EL (cell line): ENCODE data around the gene NHEJ1.

Experiments
- DNase-seq: peaks from one replicate; pipeline ENCODE4 v3.0.0-alpha.2; 2016

NHEJ1 gene

DNA sequence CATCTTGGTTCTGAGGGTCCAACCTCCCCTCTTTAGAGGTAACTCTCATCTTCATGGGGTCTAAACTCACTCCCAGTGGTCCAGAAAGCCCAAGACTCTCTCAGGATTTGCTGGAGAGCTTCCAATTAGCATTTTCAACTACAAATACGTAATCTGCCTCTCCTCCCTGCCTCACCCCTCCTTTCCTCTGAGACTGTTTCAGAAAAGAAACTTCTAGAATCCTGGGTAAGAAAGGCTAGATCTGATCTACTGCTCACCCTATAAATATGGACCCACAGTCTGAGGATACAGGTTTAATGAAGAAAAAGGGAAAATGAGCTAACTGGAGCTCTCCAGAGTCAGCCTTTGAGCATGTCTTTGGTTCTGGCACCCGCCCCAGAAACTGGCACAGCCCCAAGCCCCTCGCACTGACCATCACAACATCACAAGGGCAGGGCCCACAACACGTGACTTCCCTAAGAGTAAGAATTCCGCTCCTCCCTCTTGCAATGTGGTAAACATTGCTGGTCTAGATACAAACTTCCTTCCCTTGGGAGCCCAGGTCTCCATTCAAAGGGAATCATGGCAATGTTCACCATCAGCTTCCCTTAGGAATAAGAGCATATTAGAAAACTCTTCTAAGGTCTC is 78.2 kb downstream of the NHEJ1 start:
- DNase-seq, result no peak

DNA sequence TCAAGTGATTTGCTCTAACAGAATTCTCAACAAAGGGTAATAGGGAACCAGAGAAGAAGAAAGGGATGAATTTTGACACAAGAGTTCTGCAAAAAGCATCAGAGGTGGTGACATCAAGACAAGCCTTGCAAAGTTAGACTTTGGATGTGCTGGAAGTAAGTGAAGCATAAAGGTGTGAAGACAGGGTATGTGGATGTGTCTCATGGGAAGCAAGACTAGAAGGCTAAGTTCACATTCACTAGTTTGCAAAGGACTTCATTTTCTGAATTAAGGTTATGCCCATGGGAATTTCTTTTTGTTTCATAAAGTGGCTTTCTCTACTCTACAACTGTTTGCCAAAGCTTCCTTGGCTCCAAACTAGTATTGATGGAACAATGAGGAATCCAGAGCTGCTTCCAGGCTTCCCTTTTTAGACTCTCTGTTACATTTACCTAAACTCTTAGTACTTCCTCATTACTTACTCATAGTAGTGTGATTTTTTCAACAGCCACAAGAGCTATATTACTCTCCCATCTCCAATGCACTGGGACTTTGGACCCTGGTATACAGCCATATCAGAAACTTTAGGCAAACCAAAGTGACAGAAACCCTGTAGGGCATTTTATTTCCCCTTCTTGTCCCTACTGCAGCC is 78.8 kb downstream of the NHEJ1 start:
- DNase-seq, result no peak

DNA sequence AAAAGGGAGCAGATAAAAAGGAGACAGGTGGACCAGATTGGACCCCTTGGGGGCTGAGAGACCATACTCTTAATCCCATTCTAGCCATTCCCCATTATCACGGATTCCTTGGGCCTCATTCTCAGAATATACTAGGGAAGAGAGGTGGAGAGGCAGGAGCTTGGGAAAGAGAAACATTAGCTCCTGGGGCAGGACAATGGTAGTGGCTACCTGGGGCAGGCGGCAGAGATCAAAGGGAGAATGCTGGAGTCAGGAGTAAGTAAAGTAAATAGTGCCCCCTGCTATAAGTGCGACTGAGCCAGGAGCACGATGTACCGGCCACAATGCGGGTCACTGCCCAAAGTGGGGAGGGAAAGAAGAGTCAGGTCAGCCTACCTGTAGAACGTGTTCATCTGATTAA is 79.5 kb downstream of the NHEJ1 start:
- DNase-seq, result no peak

DNA sequence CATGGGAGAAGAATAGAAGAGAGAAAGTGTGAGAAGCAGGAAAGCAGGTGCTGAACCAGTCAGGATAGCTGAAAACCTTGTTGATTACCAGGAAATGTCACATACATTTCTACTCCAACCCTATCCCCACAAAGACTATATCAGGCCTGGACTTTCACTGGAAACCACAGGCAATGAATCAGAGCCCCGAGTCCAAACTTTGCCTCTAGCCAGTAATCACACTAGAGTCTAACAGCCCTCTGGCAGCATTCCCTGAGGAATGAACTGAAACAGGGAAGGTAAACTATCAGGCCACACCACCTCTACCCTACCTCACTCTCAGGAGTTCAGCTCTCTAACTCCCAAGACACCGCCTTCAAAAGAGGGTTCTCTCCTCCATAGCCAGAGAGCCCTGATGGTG is 81.2 kb downstream of the NHEJ1 start:
- DNase-seq, result peak; percentile 38

DNA sequence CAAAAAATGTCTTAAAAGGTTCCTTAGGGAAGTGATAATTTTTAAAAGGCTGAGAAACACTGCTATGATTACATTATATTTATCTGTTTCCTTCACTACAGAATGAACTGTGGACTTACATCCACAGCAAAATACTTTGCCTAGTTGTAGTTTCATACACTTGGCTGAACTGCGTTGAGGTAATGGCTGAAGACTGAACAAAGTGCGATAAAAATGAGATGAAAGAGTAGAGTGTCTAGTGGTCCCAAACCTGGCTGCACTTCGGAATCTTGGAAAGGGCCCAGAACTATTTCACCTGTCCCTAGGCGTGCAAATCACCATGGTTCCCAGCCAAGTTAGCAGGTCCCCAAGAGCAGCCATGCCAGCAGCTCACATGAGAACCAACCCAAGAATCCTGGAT is 81.7 kb downstream of the NHEJ1 start:
- DNase-seq, result no peak

DNA sequence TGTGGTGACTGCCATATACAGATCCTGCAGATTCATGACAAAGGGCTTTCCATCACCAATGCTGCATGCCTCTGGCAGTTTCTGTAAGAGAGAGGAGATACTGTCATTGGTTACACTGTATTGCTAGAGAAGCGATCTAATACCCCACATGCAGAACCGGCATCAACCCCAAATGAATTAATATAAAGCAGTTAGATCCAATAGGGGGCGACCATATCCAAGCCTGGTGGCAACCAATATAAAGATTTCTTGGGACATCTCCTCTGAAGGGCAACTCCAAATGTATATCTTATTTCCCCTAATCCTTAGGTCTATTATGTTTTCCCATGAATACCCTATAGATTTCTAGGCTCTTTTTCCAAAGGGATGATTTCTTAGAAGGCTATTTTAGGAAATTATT is 82.5 kb downstream of the NHEJ1 start:
- no peak for DNase-seq

DNA sequence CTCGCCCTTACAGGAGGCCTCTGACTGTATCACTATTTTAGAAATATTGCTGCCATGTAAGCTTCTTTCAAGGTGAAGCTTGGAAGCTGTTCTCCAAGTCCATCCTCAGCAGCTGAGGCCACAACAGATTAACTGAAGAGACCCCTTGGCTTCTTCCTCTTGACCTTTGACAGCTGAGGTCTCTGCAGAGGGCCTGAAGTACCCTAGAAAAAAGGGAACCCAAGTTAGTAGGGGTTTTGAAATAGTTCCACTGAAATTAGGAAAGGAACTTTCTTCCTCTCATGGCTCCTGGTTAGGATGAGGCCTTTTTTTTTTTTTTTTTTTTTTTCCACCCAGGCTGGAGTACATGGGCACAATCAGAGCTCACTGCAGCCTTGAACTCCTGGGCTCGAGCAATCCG is 84.4 kb downstream of the NHEJ1 start:
- DNase-seq, result no peak

DNA sequence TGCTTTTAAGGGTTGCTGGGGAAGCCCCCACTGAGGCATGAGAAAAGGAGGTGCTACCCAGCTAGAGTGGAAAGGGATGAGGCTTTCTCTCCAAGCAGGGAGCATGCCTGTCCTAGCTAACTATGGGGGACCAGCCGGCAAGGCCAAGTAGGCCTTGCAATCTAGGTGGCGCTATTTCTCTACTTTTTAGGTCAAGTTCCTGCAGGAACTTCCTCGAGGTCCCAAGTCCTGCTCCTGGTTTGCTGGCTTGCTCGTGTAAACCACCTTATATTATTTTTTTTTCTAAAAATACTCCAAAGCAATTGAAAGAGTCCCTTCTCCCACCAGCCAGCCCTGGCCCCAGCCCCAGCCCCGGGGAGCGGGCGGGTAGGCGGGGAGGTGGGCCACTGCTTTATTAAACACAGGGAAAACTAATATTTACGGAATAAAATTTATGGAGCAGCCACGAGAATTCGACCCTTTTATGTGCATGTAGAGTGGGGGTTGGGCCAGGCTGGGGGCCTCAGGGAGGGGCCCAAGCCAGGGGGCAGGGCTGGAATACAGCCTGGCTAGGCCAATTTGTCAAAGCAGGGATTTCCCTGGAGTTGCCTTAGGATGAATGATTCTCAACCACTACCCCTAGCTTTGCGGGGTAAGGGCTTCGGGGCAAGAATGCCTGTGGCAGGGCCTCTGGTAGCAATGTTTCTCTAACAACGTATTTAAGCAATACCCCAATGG is 87.0 kb downstream of the NHEJ1 start:
- DNase-seq, result peak; percentile 58

DNA sequence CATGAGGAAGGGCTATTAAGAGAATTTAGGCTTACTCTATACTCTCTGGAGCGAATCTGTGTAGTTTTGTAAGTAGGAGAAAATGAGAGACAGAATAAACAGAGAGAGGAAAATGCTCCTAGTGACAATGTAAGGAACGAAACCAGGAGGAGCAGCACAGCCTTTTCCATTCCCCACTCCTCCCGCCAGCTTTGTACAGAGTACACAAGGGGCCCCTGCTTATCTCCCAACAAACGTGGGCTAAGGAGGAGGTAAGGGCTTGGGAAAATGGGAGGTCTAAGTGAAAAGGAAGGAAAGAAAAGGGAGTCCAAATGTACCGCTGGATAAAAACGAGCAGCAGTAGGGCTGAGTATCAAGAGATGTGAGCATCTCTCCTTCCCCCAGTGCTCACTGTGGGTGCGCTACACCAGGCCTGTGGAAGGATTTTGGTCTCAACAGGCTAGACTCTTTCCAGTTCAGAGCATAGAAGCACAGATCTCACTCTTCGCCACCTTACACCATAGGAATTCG is 87.8 kb downstream of the NHEJ1 start:
- no peak for DNase-seq

DNA sequence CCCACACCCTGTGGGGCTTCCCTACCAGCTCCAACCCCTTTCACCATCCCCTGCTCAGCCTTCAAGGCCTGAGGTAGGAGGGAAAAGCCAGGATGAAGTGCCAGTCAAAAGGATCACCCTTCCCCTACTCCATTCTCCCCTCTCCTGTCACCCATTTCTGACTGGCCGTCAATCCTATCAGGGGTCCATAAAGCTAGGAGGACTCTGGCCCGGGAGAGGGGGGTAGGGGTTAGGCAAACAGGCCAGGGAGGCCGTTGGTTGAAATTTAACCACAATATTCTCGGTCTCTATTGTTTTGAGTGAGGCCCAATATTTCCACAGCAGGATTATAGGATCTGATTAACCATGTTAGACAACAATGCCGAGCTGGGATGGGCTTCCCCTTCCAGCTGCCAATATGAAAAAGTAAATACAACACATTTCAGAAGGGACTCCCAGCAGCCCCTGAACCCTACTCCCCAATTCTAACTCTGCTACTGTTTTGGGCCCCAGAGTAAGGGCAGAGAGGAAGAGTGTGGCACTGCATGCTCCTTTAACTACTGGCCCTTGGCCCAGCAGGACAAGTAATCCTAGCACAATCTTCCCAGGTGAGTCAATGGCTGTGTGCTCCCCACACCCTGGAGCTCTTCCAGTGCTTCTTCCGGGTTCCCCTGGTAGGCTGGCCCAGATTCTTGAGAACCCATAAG is 89.3 kb downstream of the NHEJ1 start:
- DNase-seq, result peak; percentile 21

DNA sequence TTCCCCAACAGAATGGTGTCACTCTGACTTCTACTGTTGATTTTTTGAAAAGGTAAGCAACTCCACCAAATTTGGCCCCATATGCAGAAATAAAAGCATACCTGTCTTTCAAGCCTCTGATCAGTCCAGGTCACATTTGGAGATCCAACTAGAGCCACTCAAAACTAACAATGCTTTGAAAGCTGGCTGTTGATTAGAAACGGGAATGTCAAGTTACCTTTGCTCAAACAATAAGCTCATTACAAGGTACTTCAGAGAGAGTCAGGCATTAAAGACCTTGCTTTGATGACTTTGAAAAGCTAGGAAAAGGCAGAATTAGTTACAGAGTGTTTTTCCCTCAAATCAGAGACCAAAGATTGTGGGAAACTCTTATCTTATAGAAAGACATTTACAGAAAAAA is 95.1 kb downstream of the NHEJ1 start:
- no peak for DNase-seq

DNA sequence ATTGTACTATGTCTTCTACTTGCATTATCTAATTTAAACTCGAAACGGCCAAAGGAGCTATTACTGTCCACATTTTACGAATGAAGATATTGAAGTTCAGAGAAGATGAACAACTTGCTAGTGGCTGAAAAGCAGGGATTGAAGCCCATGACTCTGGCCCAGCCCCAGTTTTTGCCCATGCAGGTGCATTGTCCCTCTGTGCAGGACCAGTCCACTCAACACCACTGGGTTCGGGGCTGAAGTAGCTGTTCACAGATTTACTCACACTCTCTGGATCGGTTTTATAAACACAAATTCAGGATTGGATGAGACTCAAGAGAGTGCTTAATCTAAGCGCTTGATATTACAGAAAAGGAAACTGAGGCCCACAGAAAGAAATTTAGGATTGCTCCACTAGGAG is 98.5 kb downstream of the NHEJ1 start:
- DNase-seq, result no peak

DNA sequence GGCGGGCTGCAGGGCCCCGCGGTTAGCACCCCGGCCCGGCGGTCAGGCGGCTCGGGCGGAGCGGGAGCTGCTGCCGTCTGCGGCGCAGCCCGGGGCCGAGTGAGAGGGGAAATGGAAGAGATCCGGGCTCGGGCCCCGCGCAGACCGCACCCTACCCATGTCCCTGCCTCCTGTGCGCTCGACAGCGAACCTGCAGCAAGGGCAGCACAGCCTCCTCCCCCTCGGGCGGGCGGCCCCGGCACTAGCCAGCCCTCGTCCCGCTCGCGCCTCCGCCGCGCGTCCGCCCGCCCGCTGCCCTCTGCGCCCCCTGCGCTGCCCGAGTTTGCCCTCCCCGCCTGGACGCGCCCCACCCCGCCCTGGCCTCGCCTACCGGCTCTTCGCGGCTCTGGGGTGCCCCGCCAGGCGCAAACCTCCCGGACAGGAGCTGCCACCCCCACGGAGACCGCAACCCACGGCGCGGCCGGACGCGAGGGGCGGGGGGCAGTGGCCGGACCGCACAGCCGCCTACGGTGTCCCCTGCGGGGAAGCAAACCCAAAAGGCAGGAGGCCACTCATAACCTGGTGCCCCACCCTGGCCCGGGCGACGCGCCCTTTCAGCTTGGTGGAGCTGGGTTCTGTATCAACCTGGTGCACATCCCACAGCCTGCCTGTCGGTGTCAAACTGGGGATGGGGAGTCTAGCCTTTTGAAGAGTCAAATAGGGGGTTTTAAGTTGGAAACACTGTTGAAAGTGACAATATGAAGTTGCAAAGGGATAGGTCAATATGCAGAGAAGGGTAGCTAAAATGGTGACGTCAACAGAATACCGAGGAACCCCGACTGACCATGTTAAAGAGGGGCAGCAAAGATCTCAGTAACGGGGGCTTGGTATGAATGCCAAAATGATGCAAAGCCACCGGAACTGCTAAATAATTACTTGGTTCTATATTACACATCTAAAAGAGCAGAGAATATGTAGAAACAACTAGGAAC is 99.5 kb downstream of the NHEJ1 start, which contains the start of gene IHH:
Gene IHH (minus strand): TSS at position 101 of the 971 bp plus-strand sequence. CDS start 454 bp downstream, outside the sequence.
- peak; percentile 6 for DNase-seq

DNA sequence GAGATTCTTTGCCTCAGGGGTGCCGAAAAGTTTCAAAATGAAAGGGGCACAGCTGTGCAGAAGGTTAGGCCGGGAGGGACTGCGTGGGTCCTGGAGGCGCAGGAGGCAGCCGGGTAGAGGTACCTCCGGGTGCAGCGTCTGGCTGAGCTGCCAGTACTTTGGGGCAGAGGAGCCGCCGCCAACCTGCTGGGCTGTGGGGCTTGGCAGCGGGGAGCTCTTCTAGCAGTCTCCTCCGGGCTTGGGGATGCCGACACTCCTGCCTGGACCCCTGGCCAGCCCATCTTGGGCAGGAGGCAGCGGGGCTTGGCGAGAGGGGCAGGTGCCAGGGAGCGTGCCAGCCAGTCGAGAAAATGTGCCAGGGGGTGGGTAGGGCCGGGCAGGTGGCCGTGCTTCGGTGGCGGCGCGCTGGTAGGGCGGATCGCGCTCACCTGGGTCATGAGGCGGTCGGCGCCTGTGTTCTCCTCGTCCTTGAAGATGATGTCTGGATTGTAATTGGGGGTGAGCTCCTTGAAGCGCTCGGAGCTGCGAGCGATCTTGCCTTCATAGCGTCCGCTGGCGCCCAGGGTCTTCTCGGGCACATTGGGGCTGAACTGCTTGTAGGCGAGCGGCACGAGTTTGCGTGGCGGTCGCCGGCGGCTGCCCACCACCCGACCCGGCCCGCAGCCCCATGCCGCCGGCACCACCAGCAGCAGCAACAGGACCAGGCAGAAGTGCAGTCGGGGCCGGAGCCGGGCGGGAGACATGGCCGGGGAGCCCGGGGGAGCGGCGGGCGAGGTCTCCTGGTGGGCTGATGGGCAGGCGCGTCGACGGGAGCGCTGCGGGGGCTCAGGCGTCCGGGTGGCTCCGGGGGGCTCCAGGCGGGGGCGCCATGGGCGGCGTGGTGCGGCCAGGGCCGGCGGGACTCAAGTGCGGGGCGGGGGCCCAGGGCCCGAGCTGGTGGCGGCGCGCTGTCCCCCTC is 100.6 kb downstream of the NHEJ1 start:
- no peak for DNase-seq

DNA sequence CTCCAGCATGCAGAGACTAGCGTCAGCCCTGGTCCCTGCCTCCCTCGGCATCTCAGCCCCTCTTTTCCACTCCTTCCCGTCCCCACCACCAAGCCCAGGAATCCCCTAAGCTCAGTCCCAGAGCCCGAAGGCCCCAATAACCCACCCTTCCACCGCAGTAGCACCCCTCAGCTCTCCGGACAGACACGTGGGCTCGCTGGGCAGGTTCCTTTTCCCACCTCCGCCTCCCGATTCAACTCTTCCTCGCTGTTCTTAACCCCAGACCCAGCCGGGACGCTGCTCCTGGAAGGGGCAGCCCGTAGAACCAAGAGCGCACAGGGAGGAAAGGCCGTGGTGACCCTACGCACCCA is 101.3 kb downstream of the NHEJ1 start:
- no peak for DNase-seq

DNA sequence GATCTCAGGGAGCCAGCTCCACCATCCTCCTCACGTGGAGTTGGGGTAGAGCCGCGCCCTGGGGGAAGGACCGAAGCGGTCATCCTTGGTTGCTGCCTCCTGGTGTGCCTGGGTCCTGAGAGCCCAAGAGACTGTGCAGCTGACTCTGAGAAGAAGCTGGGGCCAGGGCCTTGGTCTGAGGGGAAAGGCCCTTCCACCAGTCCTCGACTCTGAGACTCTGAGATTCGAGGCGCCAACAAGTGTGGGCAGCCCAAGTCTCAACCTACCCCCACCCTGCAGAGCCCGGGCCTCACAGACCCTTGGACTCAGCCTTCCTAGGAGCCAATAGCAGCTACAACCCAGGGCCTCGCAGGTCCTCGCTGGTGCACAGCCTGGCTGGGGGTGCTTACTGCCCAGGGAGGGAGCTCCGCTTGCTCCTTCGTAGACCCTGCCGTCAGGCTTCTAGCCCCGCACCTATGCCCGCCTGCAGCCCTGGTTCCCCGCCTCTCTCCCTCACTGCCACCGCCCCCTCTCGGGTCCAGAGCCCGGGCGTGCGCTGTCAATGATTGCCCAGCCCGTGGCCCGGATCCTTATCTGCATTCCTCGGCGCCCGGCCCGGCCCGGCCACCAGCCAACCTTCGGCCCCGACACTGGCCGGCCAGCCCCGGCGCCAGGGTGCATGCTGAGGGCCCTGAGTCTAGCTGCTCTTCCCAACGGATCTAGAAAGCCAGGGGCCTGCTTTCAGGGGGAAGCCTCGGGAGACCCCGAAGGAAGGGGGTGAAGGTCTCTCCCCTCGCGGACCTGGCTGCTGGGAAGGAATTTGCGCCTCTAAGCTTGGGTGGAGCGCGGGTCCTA is 101.9 kb downstream of the NHEJ1 start:
- peak; percentile 30 for DNase-seq

DNA sequence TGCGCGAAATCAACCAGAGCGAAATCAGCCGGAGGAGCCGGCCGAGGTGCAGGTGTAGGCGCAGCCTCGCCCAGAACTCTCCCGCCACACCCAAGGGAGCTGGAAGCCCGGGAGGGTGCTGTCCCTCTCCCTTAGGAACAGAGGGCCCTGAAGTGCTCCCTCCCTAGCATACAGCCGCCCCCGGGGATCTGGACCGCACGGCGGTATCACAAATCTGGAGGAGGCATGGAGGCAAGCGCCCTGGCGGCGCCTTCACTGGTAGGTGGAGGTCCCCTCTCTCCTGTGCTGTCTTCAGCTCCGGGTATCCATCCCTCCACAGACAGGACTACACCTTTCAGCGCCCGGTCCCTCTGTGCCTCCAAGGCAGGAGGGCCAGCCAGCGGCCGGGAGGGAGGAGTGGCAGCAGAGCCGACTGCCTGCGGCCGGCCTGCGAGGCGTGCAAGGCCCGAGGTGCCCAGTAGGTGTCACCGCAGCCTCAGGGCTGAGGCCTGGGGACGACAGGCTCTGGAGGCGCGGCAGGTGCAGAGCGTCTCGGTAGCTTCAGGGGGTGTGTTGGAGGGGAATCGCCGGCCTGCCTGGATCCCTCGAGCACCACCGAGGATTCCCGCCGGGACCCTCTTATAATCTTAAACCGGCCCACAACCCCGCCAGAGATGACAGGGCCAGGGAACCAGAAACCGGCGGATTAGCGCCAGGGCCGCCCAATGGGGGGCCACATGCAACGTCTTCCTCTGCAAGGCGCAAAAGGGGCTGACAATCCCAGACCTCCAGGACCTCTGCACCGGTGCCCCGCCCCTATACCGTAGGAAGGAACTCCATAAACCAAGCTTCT is 102.7 kb downstream of the NHEJ1 start:
- peak; percentile 56 for DNase-seq

DNA sequence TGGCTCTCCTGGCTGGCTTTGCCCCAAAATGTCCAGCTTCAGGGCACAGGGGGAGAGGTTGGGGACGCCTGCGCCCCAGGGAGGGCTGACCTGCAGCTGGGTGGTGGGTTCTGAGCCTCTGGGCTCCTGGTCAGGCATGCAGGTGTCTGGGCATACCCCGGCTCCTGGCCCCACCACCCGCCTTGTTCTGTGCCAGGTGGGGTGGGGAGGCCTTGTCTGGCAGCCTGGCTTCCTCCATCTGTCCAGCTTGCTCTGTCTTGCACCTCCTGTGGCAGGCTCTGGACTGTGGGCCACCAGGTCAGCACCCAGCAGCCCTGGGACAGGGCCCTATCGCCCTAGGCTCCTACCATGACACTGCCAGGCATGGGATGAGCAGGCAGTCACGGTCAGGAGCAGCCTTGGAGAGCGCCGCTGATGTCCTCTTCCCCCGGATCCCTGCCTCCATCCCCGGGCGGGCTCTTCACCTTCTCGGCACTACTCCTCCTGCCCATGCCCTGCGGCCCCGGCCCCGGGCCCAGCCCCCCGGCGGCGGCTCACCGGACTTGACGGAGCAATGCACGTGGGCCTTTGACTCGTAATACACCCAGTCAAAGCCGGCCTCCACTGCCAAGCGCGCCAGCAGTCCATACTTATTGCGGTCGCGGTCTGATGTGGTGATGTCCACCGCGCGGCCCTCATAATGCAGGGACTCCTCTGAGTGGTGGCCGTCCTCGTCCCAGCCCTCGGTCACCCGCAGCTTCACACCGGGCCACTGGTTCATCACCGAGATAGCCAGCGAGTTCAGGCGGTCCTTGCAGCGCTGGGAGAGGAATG is 103.5 kb downstream of the NHEJ1 start:
- peak; percentile 5 for DNase-seq
